HG03558 (cell line): ENCODE results near the gene SYDE2.
"Not testable (repeated sequence)": the region's sequence is repeated elsewhere in the genome, so short reads cannot be mapped to it uniquely, and the experiment has no call there.

Experiments used
- ATAC-seq: cut with Tn5 transposase; IDR thresholded peaks from one replicate; pipeline ENCODE4 v1.9.1; 2021; ENCODE audit warnings: moderate number of reproducible peaks; ENCODE audit not compliant: unreplicated experiment; ENCODE audit errors: extremely low read depth

The SYDE2 gene, protein sequence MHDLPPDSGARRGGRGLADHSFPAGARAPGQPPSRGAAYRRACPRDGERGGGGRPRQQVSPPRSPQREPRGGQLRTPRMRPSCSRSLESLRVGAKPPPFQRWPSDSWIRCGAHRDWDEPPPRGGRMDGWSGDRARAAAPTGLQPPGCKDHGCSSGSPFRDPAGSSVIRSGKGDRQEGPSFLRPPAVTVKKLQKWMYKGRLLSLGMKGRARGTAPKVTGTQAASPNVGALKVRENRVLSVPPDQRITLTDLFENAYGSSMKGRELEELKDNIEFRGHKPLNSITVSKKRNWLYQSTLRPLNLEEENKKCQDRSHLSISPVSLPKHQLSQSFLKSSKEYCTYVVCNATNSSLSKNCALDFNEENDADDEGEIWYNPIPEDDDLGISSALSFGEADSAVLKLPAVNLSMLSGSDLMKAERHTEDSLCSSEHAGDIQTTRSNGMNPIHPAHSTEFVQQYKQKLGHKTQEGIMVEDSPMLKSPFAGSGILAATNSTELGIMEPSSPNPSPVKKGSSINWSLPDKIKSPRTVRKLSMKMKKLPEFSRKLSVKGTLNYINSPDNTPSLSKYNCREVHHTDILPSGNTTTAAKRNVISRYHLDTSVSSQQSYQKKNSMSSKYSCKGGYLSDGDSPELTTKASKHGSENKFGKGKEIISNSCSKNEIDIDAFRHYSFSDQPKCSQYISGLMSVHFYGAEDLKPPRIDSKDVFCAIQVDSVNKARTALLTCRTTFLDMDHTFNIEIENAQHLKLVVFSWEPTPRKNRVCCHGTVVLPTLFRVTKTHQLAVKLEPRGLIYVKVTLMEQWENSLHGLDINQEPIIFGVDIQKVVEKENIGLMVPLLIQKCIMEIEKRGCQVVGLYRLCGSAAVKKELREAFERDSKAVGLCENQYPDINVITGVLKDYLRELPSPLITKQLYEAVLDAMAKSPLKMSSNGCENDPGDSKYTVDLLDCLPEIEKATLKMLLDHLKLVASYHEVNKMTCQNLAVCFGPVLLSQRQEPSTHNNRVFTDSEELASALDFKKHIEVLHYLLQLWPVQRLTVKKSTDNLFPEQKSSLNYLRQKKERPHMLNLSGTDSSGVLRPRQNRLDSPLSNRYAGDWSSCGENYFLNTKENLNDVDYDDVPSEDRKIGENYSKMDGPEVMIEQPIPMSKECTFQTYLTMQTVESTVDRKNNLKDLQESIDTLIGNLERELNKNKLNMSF

DNA sequence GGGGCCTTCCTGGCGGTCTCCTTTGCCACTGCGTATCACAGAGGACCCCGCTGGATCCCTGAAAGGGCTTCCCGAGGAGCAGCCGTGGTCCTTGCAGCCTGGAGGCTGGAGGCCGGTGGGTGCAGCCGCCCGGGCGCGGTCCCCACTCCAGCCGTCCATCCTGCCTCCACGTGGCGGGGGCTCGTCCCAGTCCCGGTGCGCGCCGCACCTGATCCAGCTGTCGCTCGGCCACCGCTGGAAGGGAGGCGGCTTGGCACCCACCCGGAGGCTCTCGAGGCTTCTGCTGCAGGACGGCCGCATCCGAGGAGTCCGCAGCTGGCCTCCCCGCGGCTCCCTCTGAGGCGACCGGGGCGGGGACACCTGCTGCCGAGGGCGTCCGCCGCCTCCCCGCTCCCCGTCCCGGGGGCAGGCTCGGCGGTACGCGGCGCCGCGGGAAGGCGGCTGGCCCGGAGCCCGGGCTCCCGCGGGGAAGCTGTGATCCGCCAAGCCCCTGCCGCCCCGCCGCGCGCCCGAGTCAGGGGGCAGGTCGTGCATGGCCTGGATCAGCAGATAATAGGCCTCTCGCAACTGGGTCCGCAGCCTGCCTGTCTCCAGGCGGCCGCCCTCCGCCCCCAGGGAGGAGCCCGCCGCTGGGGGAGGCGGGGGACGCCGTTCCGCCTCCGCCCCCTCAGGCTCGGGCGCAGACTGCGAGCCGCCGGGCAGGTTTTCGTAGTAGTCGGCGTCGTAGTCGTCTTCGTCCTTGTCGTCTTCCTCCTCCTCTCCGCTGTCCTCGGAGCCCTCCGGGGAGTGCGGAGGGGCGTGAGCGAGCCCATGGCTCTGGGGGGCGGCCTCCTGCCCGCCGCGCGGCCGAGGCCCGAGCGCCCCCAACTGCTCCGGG lies at the start of gene SYDE2:
Gene SYDE2, minus strand, starts transcription at position 554 of the 877 bp plus-strand sequence. Its CDS starts 20 bp downstream, at position 534.
- ATAC-seq, result peak; percentile 41

DNA sequence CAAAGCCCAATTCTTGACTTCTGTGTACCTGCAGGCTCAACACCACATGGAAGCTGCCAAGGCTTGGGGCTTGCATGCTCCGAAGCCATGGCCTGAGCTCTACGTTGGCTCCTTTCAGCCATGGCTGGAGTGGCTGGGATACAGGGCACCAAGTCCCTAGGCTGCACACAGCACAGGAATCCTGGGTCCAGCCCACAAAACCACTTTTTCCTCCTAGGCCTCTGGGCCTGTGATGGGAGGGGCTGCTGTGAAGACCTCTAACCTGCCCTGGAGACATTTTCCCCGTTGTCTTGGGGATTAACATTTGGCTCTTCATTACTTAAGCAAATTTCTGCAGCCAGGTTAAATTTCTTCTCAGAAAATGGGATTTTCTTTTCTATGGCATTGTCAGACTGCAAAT lies 48.2 kb upstream of the SYDE2 start:
- not testable (repeated sequence) for ATAC-seq

- no peak for ATAC-seq
Observed at GRCh38 chr1:85245891-85246290, 45.1 kb upstream of the SYDE2 start.

DNA sequence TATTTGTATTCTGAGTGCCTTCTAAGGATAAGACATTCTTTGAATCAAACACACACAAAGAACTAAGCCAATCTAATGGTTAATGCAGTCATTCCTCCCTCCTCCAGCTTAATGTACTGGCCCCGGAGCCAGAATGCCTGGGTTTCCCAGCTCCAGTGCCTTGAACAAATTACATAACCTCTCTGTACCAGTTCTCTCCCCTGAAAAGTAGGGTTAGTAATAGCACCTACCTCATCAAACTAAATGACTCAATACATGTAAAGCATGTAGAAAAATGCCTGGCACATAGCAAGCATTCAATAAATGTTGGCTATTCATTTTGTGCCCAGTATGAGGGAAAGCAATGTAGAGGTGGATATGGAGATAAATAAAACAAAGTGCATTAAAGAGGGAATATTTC lies 44.6 kb upstream of the SYDE2 start:
- no peak for ATAC-seq

GRCh38 chr1:85244271-85245061 lies 43.6 kb upstream of the SYDE2 start:
- no peak for ATAC-seq

DNA sequence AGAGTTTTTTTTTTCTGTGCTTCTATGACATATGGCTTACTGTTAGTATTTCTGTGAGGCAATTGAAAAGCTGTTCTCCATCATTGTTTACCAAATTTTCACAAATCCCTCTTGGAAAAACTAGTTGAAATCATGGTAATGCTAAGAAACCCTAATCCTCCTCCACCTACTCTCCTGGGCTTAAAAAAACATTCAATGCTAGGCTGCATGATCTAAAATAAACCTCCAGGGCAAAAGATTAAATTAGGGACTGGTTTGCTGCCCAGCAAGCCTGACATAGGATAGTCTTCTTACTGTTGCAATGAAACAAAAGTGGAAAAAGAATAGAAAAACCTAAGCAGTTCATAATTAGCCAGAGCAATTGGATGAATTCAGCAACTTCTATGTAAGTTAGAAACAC lies 42.6 kb upstream of the SYDE2 start:
- no peak for ATAC-seq

GRCh38 chr1:85240643-85241042 lies 39.8 kb upstream of the SYDE2 start:
- ATAC-seq, result no peak

GRCh38 chr1:85240174-85240601 lies 39.4 kb upstream of the SYDE2 start:
- ATAC-seq, result no peak

GRCh38 chr1:85237613-85238012 lies 36.8 kb upstream of the SYDE2 start:
- ATAC-seq, result no peak

GRCh38 chr1:85230305-85230977 lies 29.6 kb upstream of the SYDE2 start:
- no peak for ATAC-seq

DNA sequence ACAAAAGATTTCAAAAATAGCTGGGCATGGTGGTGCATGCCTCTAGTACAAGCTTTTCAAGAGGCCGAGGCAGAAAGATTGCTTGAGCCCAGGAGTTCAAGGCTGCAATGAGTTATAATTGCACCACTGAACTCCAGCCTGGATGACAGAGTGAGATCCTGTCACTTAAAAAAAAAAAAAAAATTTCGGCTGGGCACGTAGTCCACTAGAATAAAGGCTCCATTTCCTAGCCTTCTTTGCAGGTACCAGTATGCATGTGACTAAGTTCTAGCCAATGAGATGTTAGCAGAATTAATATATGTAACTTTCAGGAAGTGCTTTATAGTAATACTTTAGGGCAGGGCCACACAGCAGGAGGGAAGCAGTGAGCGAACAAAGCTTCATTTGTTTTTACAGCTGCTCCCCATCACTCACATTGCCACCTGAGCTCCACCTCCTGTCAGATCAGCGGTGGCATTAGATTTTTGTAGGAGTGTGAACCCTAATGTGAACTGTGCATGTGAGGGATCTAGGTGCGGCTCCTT lies 28.8 kb upstream of the SYDE2 start:
- ATAC-seq, result no peak

DNA sequence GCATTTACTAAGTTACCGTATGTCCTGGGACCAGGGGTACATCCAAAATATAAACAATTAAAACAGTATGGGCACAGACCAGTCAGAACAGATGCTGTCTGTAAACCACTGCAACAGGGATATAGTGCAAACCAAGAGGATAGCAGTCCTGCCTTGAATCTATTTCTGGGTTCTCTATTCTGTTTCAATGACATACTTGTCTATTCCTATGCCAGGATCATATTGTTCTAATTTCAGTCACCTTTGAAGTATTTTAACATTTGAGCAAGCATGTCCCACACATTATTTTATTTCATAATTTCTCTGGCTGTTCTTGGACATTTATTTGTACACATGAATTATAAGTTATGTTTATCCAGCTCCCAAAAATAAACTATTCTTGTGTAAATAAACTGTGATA lies 28.2 kb upstream of the SYDE2 start:
- no peak for ATAC-seq

DNA sequence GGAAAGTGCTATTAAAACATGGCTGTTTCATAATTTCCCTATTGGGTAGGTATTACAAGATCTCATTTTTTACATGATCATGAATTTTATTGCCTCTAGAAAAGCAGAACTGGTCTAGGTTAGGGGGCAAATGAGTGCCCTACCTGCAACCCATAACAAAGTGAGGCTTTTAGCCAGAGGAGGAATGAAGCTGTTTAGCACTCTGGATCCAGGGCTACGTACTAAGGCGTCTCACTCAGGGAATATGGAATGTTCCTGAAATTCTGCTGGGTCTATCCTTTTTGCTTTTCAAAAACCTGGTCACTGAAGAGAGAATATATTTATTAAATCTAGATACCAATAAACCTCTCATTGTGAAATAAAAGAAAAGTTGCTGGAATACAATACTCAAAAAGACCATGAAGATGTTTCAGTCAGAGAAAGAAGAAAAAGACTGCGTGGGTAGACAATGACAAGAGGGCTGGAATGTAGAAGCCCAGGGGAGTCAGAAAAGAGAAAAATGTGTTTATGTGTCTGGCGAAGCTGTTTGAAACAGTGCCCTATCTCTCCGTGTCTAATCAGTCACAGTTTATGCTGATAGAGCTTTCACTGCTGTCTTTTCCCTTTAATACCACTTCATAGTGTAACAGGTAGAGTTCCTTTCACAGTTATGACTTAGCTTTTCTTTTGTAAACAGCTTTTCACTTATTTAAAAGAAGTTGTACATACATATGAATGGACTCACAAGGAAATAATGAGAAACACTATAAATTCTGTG lies 25.0 kb upstream of the SYDE2 start:
- ATAC-seq, result no peak

DNA sequence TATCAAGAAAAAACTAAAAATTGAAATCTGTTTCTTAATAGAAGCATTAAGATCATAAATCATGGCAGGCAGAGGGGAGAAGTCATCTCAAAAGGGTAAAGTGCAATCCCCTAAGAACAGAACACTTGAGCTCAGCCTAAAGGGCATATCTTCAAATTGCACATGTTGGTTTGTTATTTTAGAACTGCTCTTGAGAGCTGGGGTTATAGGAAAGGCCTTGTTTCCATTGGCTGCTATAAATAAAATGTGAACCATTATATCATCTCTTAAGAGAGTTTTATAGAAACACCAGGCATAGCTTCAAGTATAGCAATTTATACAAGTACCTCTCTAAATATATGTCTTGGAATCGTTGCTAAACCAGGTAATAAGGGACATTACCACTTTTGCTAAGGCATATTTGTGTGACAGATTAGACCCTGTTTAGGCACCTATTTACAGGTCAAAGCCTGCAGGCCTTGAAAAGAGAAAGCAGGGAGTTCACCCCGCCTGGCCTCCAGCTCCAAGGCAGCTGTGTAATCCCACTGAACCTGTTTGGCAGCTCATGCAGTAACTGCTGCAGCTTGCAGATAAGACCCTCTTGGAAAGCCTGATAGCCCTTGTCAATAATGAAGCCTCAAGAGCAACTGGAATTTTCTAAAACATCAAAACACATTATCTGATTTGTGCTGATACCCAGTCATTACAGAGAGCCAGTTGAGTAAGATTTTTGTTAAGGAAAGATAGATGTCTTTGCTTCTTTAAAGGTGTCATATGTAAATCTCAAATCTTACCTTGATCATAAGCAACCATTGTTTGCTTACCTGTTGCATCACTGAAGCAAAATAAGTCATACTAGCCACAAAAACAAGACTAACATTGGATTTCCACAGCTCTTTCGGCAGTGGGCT lies 24.2 kb upstream of the SYDE2 start:
- no peak for ATAC-seq

DNA sequence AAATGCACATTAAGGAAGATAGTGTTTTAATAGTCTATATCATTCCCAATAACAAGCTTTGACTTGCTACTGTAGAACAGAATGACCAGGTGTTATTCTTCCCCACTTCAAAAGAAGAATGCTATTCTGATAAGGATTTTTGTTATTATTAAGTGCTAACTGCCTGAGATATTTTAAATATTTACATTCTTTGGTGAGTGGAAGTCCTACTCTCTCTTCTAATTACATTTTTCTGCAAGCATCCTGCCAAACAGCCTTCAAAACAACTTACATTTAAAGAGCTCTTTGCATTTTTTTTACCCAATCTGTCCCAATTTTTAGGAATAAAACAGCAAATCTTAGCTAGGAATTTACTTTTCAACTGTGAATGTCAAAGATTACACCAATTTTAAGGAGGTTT lies 23.5 kb upstream of the SYDE2 start:
- ATAC-seq, result no peak

DNA sequence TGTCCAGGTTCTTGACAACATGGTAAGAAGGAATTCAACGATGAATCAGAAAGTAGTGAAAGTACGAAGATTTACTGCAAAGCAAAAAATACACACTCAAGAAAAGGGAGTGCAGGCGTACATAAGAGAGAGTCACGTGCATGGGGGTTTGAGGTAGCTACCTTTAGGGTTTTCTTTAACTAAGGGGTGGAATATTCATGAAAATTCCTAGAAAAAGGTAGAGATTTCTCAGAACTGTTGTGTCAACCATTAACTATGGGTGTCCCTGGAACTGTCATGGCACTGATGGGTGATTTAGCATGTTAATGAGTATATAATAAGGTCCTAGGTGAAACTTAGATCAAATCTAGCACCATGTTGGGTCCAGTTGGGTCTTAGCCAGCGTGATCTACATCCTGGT lies 22.5 kb upstream of the SYDE2 start:
- no peak for ATAC-seq
